ENCODE results near the gene DFFB. TPM values are rescaled to one million over a fixed set of nuclear protein-coding genes. Genes with fewer than 3 reads are reported as not detected.

The DFFB gene
- total and polyA plus RNA-seq, 8 donors = 3.3 to 8.6 (median 5.2) TPM

GRCh38 chr1:3874736-3875135, 17.5 kb downstream of the DFFB start:
- intact Hi-C loops (cut with DNase I) = no loop called here
- WGBS, 2 donors = 92 to 96% methylated on average over 23 of the region's 23 CpGs
- ATAC-seq (no peak), DNase-seq (no peak), FAIRE-seq (no peak)
- H3K27ac ChIP-seq = no peak overlapping the region
- H3K4me3 ChIP-seq = no peak overlapping the region
- no peak for TF ChIP-seq CTCF (IDR thresholded peaks at IDR 0.05)
- H3K27me3 ChIP-seq = no peaks in the 10 kb centered on the region
- peaks cover 0 to 57% (median 0%) of the 10 kb centered on the region in 3 donors for H3K36me3 ChIP-seq
- H3K4me1 ChIP-seq = no peaks in the 10 kb centered on the region
- no peaks in the 10 kb centered on the region for H3K9me3 ChIP-seq

- H3K36me3 ChIP-seq = peaks cover 0 to 42% (median 0%) of the 10 kb centered on the region in 3 donors
- FAIRE-seq (no peak), DNase-seq (no peak), ATAC-seq (no peak)
- TF ChIP-seq CTCF (IDR thresholded peaks at IDR 0.05) = no peak
- WGBS, 2 donors = 94 to 96% methylated on average over 16 of the region's 16 CpGs
- H3K27ac ChIP-seq = no peak overlapping the region
- H3K4me1 ChIP-seq = no peaks in the 10 kb centered on the region
- intact Hi-C loops (cut with DNase I) = no loop called here
- no peaks in the 10 kb centered on the region for H3K9me3 ChIP-seq
- no peaks in the 10 kb centered on the region for H3K27me3 ChIP-seq
- no peak overlapping the region for H3K4me3 ChIP-seq
Measured at GRCh38 chr1:3876716-3877115, 19.4 kb downstream of the DFFB start.

- no peaks in the 10 kb centered on the region for H3K9me3 ChIP-seq
- no peak for TF ChIP-seq CTCF (IDR thresholded peaks at IDR 0.05)
- intact Hi-C loops (cut with DNase I) = no loop called here
- peak overlapping the region in 2 of 4 donors; percentile 36 to 56 for H3K27ac ChIP-seq
- H3K27me3 ChIP-seq = no peaks in the 10 kb centered on the region
- 96 to 98% methylated on average over 7 of the region's 7 CpGs for WGBS, 2 donors
- no peaks in the 10 kb centered on the region for H3K4me1 ChIP-seq
- DNase-seq (no peak), ATAC-seq (no peak), FAIRE-seq (no peak)
- peaks cover 0 to 25% (median 0%) of the 10 kb centered on the region in 3 donors for H3K36me3 ChIP-seq
- no peak overlapping the region for H3K4me3 ChIP-seq
Measured at GRCh38 chr1:3879099-3879498, 21.8 kb downstream of the DFFB start.

GRCh38 chr1:3879787-3880428, 22.6 kb downstream of the DFFB start:
- H3K27ac ChIP-seq = peak overlapping the region; percentile 0 to 56 (median 38)
- peaks cover 0 to 30% (median 0%) of the 10 kb centered on the region in 3 donors for H3K36me3 ChIP-seq
- no peaks in the 10 kb centered on the region for H3K4me1 ChIP-seq
- 62 to 72% methylated on average over 9 of the region's 9 CpGs for WGBS, 2 donors
- intact Hi-C loops (cut with DNase I) = no loop called here
- TF ChIP-seq CTCF (IDR thresholded peaks at IDR 0.05) = no peak
- H3K9me3 ChIP-seq = no peaks in the 10 kb centered on the region
- H3K4me3 ChIP-seq = no peak overlapping the region
- no peak for FAIRE-seq
- no peaks in the 10 kb centered on the region for H3K27me3 ChIP-seq
- no peak for DNase-seq
- ATAC-seq = peak; percentile 38 to 53 (median 44)

- Histone ChIP-seq H3K27ac (peak overlapping the region; percentile 0 to 56 (median 38)), H3K36me3 (peaks cover 0 to 30% (median 0%) of the 10 kb centered on the region in 3 donors), H3K27me3 (no peaks in the 10 kb centered on the region), H3K4me3 (no peak overlapping the region), H3K4me1 (no peaks in the 10 kb centered on the region), H3K9me3 (no peaks in the 10 kb centered on the region)
- FAIRE-seq (no peak), ATAC-seq (no peak), DNase-seq (no peak)
- TF ChIP-seq CTCF (IDR thresholded peaks at IDR 0.05) = no peak
- intact Hi-C loops (cut with DNase I) = no loop called here
- 92 to 98% methylated on average over 20 of the region's 20 CpGs for WGBS, 2 donors
Measured at GRCh38 chr1:3880429-3881192, 23.3 kb downstream of the DFFB start.

All from pancreas (tissue), 10 donors.